Adrenal gland (tissue), 12 donors: ENCODE measurements around the gene TAB2. TPM values are rescaled to one million over a fixed set of nuclear protein-coding genes. Genes with fewer than 3 reads are reported as not detected.

Experiments used
- DNase-seq, 7 donors: peaks; one replicate each; pipeline ENCODE4 v3.0.0-alpha.2; 2019 to 2020
- H3K27ac ChIP-seq, 5 donors: fragments of 200-600 bp; sonication (generic) in 4 of 5; 1 replicate in 3 of 5; 2 replicates in 2 of 5; pipeline versions ENCODE4 v1.5.1 to v1.8.0; 2016 to 2020; ENCODE audit warnings: mild to moderate bottlenecking in 1 of 5
- H3K27me3 ChIP-seq: fragments of 200-600 bp; 2 replicates; pipeline ENCODE4 v1.8.0; 2021
- H3K36me3 ChIP-seq, 2 donors: fragments of 200-600 bp; replicated peaks in 1 of 2; 1 replicate in 1 of 2; 2 replicates in 1 of 2; pipeline versions ENCODE4 v1.5.1 to v1.8.0; 2018 to 2022
- H3K4me1 ChIP-seq, 2 donors: fragments of 200-600 bp; replicated peaks in 1 of 2; 1 replicate in 1 of 2; 2 replicates in 1 of 2; pipeline versions ENCODE4 v1.5.1 to v1.8.0; 2018 to 2021
- H3K4me3 ChIP-seq, 4 donors: fragments of 200-600 bp; sonication (generic) in 3 of 4; one replicate each; pipeline ENCODE4 v1.5.1; 2016 to 2018
- H3K9me3 ChIP-seq, 3 donors: fragments of 200-600 bp; sonication (generic) in 1 of 3; replicated peaks in 1 of 3; 1 replicate in 2 of 3; 2 replicates in 1 of 3; pipeline versions ENCODE4 v1.5.1 to v1.8.0; 2016 to 2021
- POLR2A ChIP-seq, 2 donors: fragments of 450-650 bp; IDR thresholded peaks; one replicate each; pipeline ENCODE4 v1.6.1; 2017; ENCODE audit warnings: antibody characterized with exemption in 2 of 2, mild to moderate bottlenecking in 2 of 2, moderate library complexity in 1 of 2
- WGBS, 4 donors: extraction: QIAGEN DNeasy Blood & Tissue Kit in 2 of 4; methylation state at CpG; one replicate each; pipeline versions ENCODE4 v1.1.5 to v1.1.7; 2013 to 2017; 5-methylcytosine and 5-hydroxymethylcytosine counted together
- intact Hi-C, 2 donors: fragments of 100-400 bp; cut with DNase I; formaldehyde crosslinking; loops; one replicate each; pipeline versions ENCODE4 v1.14.1 to v1.15.0; 2022 to 2023
- polyA plus RNA-seq, 3 donors: library from polyadenylated mRNA; stranded (reverse); fragments of 200-250 nt in 2 of 3; fragments of 350-450 nt in 1 of 3; fragmentation: Illumina TruSeq in 1 of 3; extraction: RNeasy Lipid Tissue Mini Kit (QIAGEN cat#74804) in 1 of 3; gene quantifications; one replicate each; pipeline ENCODE4 v1.2.3, GENCODE V29; 2013 to 2014
- total RNA-seq, 9 donors: library from RNA; depleted of rRNA in 4 of 9; stranded (reverse); fragments of >200 nt in 4 of 9; fragments of 120-200 nt in 1 of 9; fragmentation: NEBNext Ultra II Directional in 1 of 9; extraction: Animal tissue kit (Norgen Biotek cat#: 25700) in 1 of 9; gene quantifications; one replicate each; pipeline versions ENCODE4 v1.1.0 to v1.2.4, GENCODE V29; 2013 to 2023
- TF ChIP-seq, protein P1 (sequence below), 6 experiments: fragments of 450-650 bp in 4 of 6; fragments of 200-600 bp in 2 of 6; sonication (generic) in 1 of 6; IDR thresholded peaks; 1 replicate in 5 of 6; 2 replicates in 1 of 6; pipeline versions ENCODE4 v1.5.1 to v1.8.0; 2016 to 2021; ENCODE audit warnings: antibody characterized with exemption in 6 of 6, mild to moderate bottlenecking in 2 of 6, moderate library complexity in 1 of 6
- donor health status: healthy with polysubstance abuse.
- donor health status: Bipolar disorder and iron deficiency.
- donor health status: DM: yes; HTN: yes; CAD: no.
- donor health status: DM: no; HTN: no; CAD: no.
- donor health status: DM: no; HTN: no; CAD: no.
- donor health status: DM: yes; HTN: yes; CAD: no.

TAB2 gene
- total and polyA plus RNA-seq, 12 donors, result 10.8 to 68.8 (median 43.9) TPM

DNA sequence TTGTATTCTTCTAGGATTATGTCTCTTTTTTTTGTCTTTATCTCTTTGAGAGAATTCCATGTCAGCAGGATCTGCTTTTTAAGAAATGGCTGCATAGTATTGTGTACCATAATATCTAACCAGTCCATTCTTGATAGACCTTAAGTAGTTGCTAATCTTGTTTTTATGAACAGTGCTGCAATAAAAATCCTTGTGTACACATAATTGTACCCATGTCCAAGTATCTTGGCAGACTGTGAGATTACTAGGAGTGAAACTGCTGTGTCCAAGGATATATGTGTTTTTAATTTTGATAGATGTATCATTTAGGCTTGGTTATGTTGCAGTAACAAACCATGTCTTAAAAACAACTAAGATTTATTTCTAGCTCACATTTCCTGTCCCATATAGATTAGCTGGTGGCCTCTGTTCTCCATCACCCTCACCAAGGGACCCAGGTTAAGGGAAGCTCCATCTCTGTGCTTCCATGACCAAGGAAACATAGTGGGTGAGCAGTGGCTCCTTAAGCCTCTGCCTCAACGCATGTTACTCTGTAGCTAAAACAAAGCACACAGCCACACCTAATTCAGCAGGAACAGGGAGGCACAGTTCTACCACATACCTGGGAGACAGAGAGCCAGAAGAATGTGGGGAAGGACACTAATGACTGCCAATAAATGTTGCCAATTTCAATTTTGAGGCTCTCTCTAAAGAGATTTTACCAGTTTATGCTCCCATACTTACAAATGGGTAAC lies 70.4 kb downstream of the TAB2 start:
- WGBS, 4 donors, result 83 to 94% (median 92%) methylated on average over 1 of the region's 1 CpG
- H3K36me3 ChIP-seq, result no peaks in the 10 kb centered on the region
- no peak overlapping the region for H3K4me3 ChIP-seq
- H3K27ac ChIP-seq, result no peak overlapping the region
- peaks cover 0 to 4% of the 10 kb centered on the region in 2 donors for H3K4me1 ChIP-seq
- intact Hi-C loops, result no loop called here
- TF ChIP-seq POLR2A (IDR thresholded peaks at IDR 0.05), result no peak
- TF ChIP-seq, protein P1, sequence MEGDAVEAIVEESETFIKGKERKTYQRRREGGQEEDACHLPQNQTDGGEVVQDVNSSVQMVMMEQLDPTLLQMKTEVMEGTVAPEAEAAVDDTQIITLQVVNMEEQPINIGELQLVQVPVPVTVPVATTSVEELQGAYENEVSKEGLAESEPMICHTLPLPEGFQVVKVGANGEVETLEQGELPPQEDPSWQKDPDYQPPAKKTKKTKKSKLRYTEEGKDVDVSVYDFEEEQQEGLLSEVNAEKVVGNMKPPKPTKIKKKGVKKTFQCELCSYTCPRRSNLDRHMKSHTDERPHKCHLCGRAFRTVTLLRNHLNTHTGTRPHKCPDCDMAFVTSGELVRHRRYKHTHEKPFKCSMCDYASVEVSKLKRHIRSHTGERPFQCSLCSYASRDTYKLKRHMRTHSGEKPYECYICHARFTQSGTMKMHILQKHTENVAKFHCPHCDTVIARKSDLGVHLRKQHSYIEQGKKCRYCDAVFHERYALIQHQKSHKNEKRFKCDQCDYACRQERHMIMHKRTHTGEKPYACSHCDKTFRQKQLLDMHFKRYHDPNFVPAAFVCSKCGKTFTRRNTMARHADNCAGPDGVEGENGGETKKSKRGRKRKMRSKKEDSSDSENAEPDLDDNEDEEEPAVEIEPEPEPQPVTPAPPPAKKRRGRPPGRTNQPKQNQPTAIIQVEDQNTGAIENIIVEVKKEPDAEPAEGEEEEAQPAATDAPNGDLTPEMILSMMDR (IDR thresholded peaks at IDR 0.05), result no peak
- no peaks in the 10 kb centered on the region for H3K27me3 ChIP-seq
- H3K9me3 ChIP-seq, result no peaks in the 10 kb centered on the region
- DNase-seq, result no peak

DNA sequence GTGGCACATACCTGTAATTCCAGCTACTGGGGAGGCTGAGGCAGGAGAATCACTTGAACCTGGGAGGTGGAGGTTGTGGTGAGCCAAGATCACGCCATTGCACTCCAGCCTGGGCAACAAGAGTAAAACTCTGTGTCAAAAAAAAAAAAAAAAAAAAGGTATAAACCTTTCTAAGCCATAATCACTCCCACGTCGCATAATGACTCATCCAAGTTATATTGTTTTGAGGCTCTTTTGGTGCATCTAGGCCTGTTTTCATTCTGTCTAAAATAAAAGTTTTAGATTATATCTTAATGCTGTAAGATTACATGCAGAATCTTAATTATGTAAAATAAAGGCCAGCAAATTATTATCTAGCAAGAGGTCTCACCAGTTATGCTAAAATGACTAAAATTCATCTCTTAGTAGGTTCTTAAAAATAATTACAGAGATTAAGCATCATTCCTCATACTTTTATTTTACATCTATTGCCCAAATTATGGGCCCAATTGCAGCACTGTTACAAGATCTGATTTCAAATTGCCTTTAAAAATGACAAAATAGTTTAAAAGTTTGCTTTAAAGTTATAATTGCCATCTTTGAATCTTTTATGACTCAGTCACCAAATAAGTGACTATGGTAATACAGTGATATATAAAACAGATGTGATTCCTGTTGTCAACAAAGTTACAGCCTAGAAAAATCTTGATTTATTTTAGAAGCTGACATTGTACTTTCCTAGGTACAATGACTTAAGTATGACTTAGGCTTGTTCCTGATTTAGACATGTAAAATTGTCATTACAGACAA lies 72.2 kb downstream of the TAB2 start:
- intact Hi-C loops, result no loop called here
- Histone ChIP-seq H3K4me3 (no peak overlapping the region), H3K36me3 (no peaks in the 10 kb centered on the region), H3K27ac (no peak overlapping the region), H3K27me3 (no peaks in the 10 kb centered on the region), H3K4me1 (peaks cover 0 to 1% of the 10 kb centered on the region in 2 donors), H3K9me3 (peaks cover 0 to 5% (median 0%) of the 10 kb centered on the region in 3 donors)
- TF ChIP-seq, protein P1 (IDR thresholded peaks at IDR 0.05), result no peak
- TF ChIP-seq POLR2A (IDR thresholded peaks at IDR 0.05), result no peak
- 91 to 98% (median 92%) methylated on average over 3 of the region's 3 CpGs for WGBS, 4 donors
- DNase-seq, result no peak

DNA sequence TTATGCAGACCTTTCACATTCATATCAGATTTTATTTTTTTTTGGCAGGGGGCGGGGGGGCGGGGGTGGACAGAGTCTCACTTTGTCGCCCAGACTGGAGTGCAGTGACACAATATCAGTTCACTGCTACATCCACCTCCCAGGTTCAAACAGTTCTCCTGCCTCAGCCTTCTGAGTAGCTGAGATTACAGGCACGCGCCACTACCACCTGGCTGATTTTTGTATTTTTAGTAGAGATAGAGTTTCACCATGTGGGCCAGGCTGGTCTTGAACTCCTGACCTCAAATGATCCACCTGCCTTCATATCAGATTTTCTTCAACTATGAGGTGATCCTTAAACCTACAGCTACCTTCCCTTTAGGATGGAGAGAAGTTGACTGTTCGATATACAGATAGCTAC lies 74.6 kb downstream of the TAB2 start:
- no peaks in the 10 kb centered on the region for H3K27me3 ChIP-seq
- H3K4me1 ChIP-seq, result no peaks in the 10 kb centered on the region
- no peak for DNase-seq
- 96 to 98% (median 97%) methylated on average over 6 of the region's 6 CpGs for WGBS, 4 donors
- H3K4me3 ChIP-seq, result no peak overlapping the region
- no peak overlapping the region for H3K27ac ChIP-seq
- TF ChIP-seq POLR2A (IDR thresholded peaks at IDR 0.05), result no peak
- TF ChIP-seq, protein P1 (IDR thresholded peaks at IDR 0.05), result no peak
- intact Hi-C loops, result no loop called here
- H3K9me3 ChIP-seq, result peaks cover 0 to 5% (median 0%) of the 10 kb centered on the region in 3 donors
- no peaks in the 10 kb centered on the region for H3K36me3 ChIP-seq

DNA sequence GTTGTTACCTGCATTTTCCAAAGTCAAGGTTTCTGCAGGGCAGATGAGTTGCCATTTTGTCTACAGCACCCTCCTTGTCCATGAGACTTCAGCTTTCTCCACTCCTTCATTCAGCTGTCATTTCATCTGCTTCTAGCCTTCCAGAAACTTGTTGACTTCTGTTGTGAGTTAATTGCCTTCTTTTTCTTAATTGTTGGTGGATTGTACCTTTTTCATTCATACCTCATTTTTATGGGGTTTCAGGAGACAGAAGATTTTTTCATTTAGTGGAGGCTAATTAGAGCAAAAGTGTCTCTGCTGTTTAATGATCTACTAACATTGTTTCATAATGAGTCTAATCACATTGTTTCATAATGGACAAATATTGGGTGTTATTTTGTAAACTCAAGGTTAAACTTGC lies 75.0 kb downstream of the TAB2 start:
- Histone ChIP-seq H3K9me3 (peaks cover 0 to 5% (median 0%) of the 10 kb centered on the region in 3 donors), H3K27me3 (no peaks in the 10 kb centered on the region), H3K27ac (no peak overlapping the region), H3K36me3 (no peaks in the 10 kb centered on the region), H3K4me3 (no peak overlapping the region), H3K4me1 (no peaks in the 10 kb centered on the region)
- DNase-seq, result no peak
- intact Hi-C loops, result no loop called here
- TF ChIP-seq, protein P1 (IDR thresholded peaks at IDR 0.05), result no peak
- TF ChIP-seq POLR2A (IDR thresholded peaks at IDR 0.05), result no peak
